GM23338 (cell line): ENCODE results near the gene SLC25A11. TPM values are rescaled to one million over a fixed set of nuclear protein-coding genes. Genes with fewer than 3 reads are reported as not detected.

Experiments
- ATAC-seq: fragments of 200-7000 bp; cut with Tn5 transposase; 3 replicates; pipeline ENCODE4 v1.9.1; 2020
- DNase-seq: peaks from one replicate; pipeline ENCODE4 v3.0.0-alpha.2; 2015; ENCODE audit warnings: low spot score
- H2AFZ ChIP-seq: fragments of 200-600 bp; sonication (generic); 2 replicates; pipeline ENCODE4 v1.8.0; 2016; ENCODE audit warnings: antibody characterized with exemption, mild to moderate bottlenecking, moderate library complexity
- H3F3A ChIP-seq: fragments of 200-600 bp; sonication (generic); replicated peaks from 2 replicates; pipeline ENCODE4 v1.8.0; 2017; ENCODE audit warnings: antibody characterized with exemption, mixed run types, low read depth
- H3K27ac ChIP-seq: fragments of 200-600 bp; sonication (generic); 2 replicates; pipeline ENCODE4 v1.6.1; 2016; ENCODE audit warnings: low read depth
- H3K27me3 ChIP-seq: fragments of 200-600 bp; sonication (generic); 2 replicates; pipeline ENCODE4 v1.8.0; 2016; ENCODE audit warnings: mild to moderate bottlenecking, mixed run types, moderate library complexity; ENCODE audit not compliant: insufficient read depth
- H3K36me3 ChIP-seq: fragments of 200-600 bp; sonication (generic); 2 replicates; pipeline ENCODE4 v1.8.0; 2016; ENCODE audit warnings: mild to moderate bottlenecking; ENCODE audit not compliant: insufficient read depth
- H3K4me1 ChIP-seq: fragments of 200-600 bp; sonication (generic); 2 replicates; pipeline ENCODE4 v1.8.0; 2016; ENCODE audit warnings: mild to moderate bottlenecking, moderate library complexity; ENCODE audit not compliant: insufficient read depth
- H3K4me2 ChIP-seq: fragments of 200-600 bp; sonication (generic); 2 replicates; pipeline ENCODE4 v1.7.1; 2017; ENCODE audit warnings: mixed run types
- H3K4me3 ChIP-seq: fragments of 200-600 bp; sonication (generic); 2 replicates; pipeline ENCODE4 v1.6.1; 2016; ENCODE audit warnings: mixed run types
- H3K79me2 ChIP-seq: fragments of 200-600 bp; sonication (generic); replicated peaks from 2 replicates; pipeline ENCODE4 v1.8.0; 2017; ENCODE audit warnings: mild to moderate bottlenecking; ENCODE audit not compliant: insufficient read depth
- H3K9me2 ChIP-seq: fragments of 200-600 bp; sonication (generic); 2 replicates; pipeline ENCODE4 v1.8.0; 2017; ENCODE audit not compliant: insufficient read depth
- H4K20me1 ChIP-seq: fragments of 200-600 bp; sonication (generic); replicated peaks from 2 replicates; pipeline ENCODE4 v1.8.0; 2017; ENCODE audit warnings: mild to moderate bottlenecking; ENCODE audit not compliant: insufficient read depth
- H3K27ac Mint-ChIP-seq: 2 replicates; pipeline ENCODE4 v1.8.0; 2020; ENCODE audit warnings: inconsistent platforms, mild to moderate bottlenecking, moderate library complexity, mixed read lengths
- H3K27me3 Mint-ChIP-seq: 3 replicates; pipeline ENCODE4 v1.8.0; 2022; ENCODE audit warnings: low read depth, mild to moderate bottlenecking, moderate library complexity, mixed read lengths, inconsistent platforms; ENCODE audit not compliant: insufficient read depth, poor library complexity
- H3K36me3 Mint-ChIP-seq: 3 replicates; pipeline ENCODE4 v1.8.0; 2021; ENCODE audit warnings: low read depth, mild to moderate bottlenecking, inconsistent platforms, moderate library complexity, mixed read lengths
- H3K4me1 Mint-ChIP-seq: 3 replicates; pipeline ENCODE4 v1.8.0; 2020; ENCODE audit warnings: mild to moderate bottlenecking, inconsistent platforms, mixed read lengths
- H3K4me3 Mint-ChIP-seq: 3 replicates; pipeline ENCODE4 v1.8.0; 2021; ENCODE audit warnings: moderate library complexity, mild to moderate bottlenecking, inconsistent platforms, mixed read lengths
- H3K9me3 Mint-ChIP-seq: 3 replicates; pipeline ENCODE4 v1.8.0; 2020; ENCODE audit warnings: moderate library complexity, mild to moderate bottlenecking, inconsistent platforms, mixed read lengths
- CTCF ChIP-seq, 2 experiments: fragments of 200-600 bp in 1 of 2; sonication (generic) in 1 of 2; conservative IDR thresholded peaks; 2 replicates each; pipeline versions ENCODE4 v1.5.1 to v1.6.1; 2016 to 2017; ENCODE audit warnings: antibody characterized with exemption in 2 of 2, low read depth in 2 of 2, mild to moderate bottlenecking in 2 of 2, moderate library complexity in 1 of 2
- ETS1 ChIP-seq: IDR thresholded peaks from 2 replicates; pipeline ENCODE4 v1.6.1; 2016; ENCODE audit warnings: antibody characterized with exemption
- EZH2 ChIP-seq: fragments of 200-600 bp; sonication (generic); IDR thresholded peaks from one replicate; pipeline ENCODE4 v1.8.0; 2017; ENCODE audit warnings: antibody characterized with exemption, mild to moderate bottlenecking, low read depth; ENCODE audit not compliant: unreplicated experiment
- EZH2phosphoT487 ChIP-seq: fragments of 200-600 bp; sonication (generic); IDR thresholded peaks from one replicate; pipeline ENCODE4 v1.8.1; 2018; ENCODE audit warnings: antibody characterized with exemption; ENCODE audit not compliant: unreplicated experiment
- NANOG ChIP-seq: IDR thresholded peaks from 2 replicates; pipeline ENCODE4 v1.6.1; 2016; ENCODE audit warnings: antibody characterized with exemption, borderline replicate concordance
- REST ChIP-seq: IDR thresholded peaks from one replicate; pipeline ENCODE4 v1.6.1; 2018; ENCODE audit warnings: antibody characterized with exemption; ENCODE audit not compliant: unreplicated experiment
- STAT1 ChIP-seq: IDR thresholded peaks from one replicate; pipeline ENCODE4 v1.6.1; 2016; ENCODE audit warnings: antibody characterized with exemption; ENCODE audit not compliant: unreplicated experiment
- polyA plus RNA-seq: library from polyadenylated mRNA; unstranded; fragments of >200 nt; fragmentation: Nextera tagmentation; extraction: Ambion mirVana; gene quantifications from 2 replicates; pipeline ENCODE4 v1.2.1, GENCODE V29; 2016
- total RNA-seq: library from RNA; depleted of rRNA; stranded (reverse); fragments of >200 nt; shearing (Covaris generic); gene quantifications from 2 replicates; pipeline ENCODE4 v1.2.3, GENCODE V29; 2014

SLC25A11 gene
- total and polyA plus RNA-seq, 2 experiments from 2014 or later = 37.8 to 73.6 TPM

GRCh38 chr17:4897198-4897687, 42.6 kb downstream of the SLC25A11 start (continued):
- TF ChIP-seq ETS1 (no peak), CTCF (conservative IDR thresholded peaks at IDR 0.05; ENCODE audit: low read depth in 2 of 2) (no peak)

GRCh38 chr17:4896332-4897197, 43.3 kb downstream of the SLC25A11 start:
- H3K27me3 Mint-ChIP-seq = peaks cover 32% of the 10 kb centered on the region
- no peak for TF ChIP-seq EZH2
- TF ChIP-seq EZH2phosphoT487 = no peak
- peak in 1 of 2 experiments; percentile 30; a peak in 2 of 4 replicates for TF ChIP-seq CTCF (conservative IDR thresholded peaks at IDR 0.05; ENCODE audit: low read depth in 2 of 2)
- TF ChIP-seq ETS1 = no peak
- TF ChIP-seq REST = no peak
- TF ChIP-seq NANOG = no peak
- no peak for TF ChIP-seq STAT1
- no peak for DNase-seq
- no peak overlapping the region for H3K4me2 ChIP-seq
- no peaks in the 10 kb centered on the region for H3K9me2 ChIP-seq
- no peak overlapping the region; the same call in 1 of the 2 replicates for H3K27ac Mint-ChIP-seq
- peaks cover 17% of the 10 kb centered on the region; the same call in 2 of the 3 replicates for H3K36me3 Mint-ChIP-seq
- no peaks in the 10 kb centered on the region for H3K79me2 ChIP-seq
- no peak for ATAC-seq
- H3K9me3 Mint-ChIP-seq = no peaks in the 10 kb centered on the region
- peaks cover 9% of the 10 kb centered on the region for H3K27me3 ChIP-seq
- no peak overlapping the region for H3K27ac ChIP-seq
- no peak overlapping the region for H3K4me3 ChIP-seq
- no peaks in the 10 kb centered on the region for H4K20me1 ChIP-seq
- H3K4me3 Mint-ChIP-seq = no peak overlapping the region
- peaks cover 19% of the 10 kb centered on the region for H3K4me1 Mint-ChIP-seq
- H3F3A ChIP-seq = peaks cover 29% of the 10 kb centered on the region
- no peaks in the 10 kb centered on the region; the same call in 1 of the 2 replicates for H3K36me3 ChIP-seq
- H3K4me1 ChIP-seq = 0 out of 2 replicates have a peak, but pooled peaks cover 5% of the 10 kb centered on the region
- H2AFZ ChIP-seq = no peak overlapping the region
